ENCODE data around the gene SGK1.

- no peak for TF ChIP-seq CTCF (IDR thresholded peaks at IDR 0.05 in 8 of 11, conservative IDR thresholded peaks at IDR 0.05 in 3 of 11)
- TF ChIP-seq POLR2AphosphoS5 (IDR thresholded peaks at IDR 0.05) = peak in 2 of 3 donors; percentile 53 to 74
These were observed 141.5 kb downstream of the SGK1 start for GRCh38 chr6:134176264-134176975.
